Epidermal melanocyte (primary cell): Measurements from ENCODE around the gene SLC41A2.

Experiments used
- DNase-seq: peaks from one replicate; pipeline ENCODE4 v3.0.0; 2011; ENCODE audit warnings: low spot score; ENCODE audit not compliant: insufficient read length

SLC41A2 gene

GRCh38 chr12:104930388-104931326, 27.4 kb downstream of the SLC41A2 start:
- no peak for DNase-seq

- DNase-seq, result no peak
Measured at GRCh38 chr12:104929977-104930376, 28.1 kb downstream of the SLC41A2 start.

GRCh38 chr12:104929368-104929767, 28.7 kb downstream of the SLC41A2 start:
- no peak for DNase-seq

- DNase-seq, result no peak
Measured at GRCh38 chr12:104928036-104928745, 29.9 kb downstream of the SLC41A2 start.

- no peak for DNase-seq
Measured at GRCh38 chr12:104925501-104925900, 32.6 kb downstream of the SLC41A2 start.

- no peak for DNase-seq
Measured at GRCh38 chr12:104921340-104921739, 36.8 kb downstream of the SLC41A2 start.

- DNase-seq, result no peak
Measured at GRCh38 chr12:104911942-104912341, 46.1 kb downstream of the SLC41A2 start.

GRCh38 chr12:104910196-104910840, 47.8 kb downstream of the SLC41A2 start:
- DNase-seq, result no peak

GRCh38 chr12:104909761-104910160, 48.3 kb downstream of the SLC41A2 start:
- DNase-seq, result no peak
